Left colon (tissue), 2 donors: Measurements from ENCODE around the gene TENT4A. TPM values are rescaled to one million over a fixed set of nuclear protein-coding genes. Genes with fewer than 3 reads are reported as not detected.

Experiments
- ATAC-seq: fragments of 200-7000 bp; cut with Tn5 transposase; one replicate; pipeline ENCODE4 v1.9.1; 2020; ENCODE audit warnings: mild to moderate bottlenecking, moderate library complexity
- DNase-seq, 2 donors: peaks; one replicate each; pipeline ENCODE4 v3.0.0-alpha.2; 2020
- intact Hi-C, 2 donors: fragments of 100-400 bp; cut with DNase I in 1 of 2; cut with micrococcal nuclease in 1 of 2; formaldehyde crosslinking; loops; one replicate each; pipeline versions ENCODE4 v1.11.2 to v1.14.0; 2022; cut with DNase I, micrococcal nuclease
- total RNA-seq, 2 donors: library from RNA; stranded (reverse); fragmentation: NEBNext Ultra II Directional; extraction: Animal tissue kit (Norgen Biotek cat#: 25700); gene quantifications; one replicate each; pipeline ENCODE4 v1.2.1, GENCODE V29; 2021
- donor health status: DM: no; HTN: no; CAD: no.
- donor health status: DM: yes; HTN: yes; CAD: no.

Gene TENT4A
- total RNA-seq, 2 donors from 2014 or later: 16.5 to 18.5 TPM

DNA sequence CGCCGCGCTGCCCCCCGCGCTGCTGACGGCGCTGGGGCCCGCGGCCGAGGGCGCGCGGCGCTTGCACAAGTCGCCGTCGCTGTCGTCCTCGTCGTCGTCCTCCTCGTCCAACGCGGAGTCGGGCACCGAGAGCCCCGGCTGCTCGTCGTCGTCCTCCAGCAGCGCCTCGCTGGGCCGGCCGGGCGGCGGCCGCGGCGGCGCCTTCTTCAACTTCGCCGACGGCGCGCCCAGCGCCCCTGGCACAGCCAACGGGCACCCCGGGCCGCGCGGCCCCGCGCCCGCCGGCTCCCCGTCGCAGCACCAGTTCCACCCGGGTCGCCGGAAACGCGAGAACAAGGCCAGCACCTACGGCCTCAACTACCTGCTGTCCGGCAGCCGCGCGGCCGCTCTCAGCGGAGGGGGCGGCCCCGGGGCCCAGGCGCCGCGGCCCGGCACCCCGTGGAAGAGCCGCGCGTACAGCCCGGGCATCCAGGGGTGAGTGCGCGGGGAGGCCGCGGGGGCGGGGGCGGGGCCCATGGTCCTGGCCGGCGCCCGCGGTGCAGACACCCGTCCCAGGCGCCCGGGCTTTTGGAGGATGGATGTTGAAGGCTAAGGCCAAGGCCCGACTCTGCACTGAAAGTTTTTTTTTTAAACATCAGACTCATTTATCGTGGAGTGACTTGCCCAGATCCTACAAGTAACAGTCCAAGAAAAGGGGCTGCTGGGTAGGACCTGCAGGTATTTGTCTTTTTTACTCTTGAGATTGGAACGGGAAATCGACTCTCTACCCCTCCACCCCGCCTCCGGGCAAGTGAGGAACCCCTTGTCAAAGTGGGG is 1.2 kb downstream of the TENT4A start:
- DNase-seq (peak in 1 of 2 donors; percentile 46), ATAC-seq (no peak)
- intact Hi-C loops: no loop called here

DNA sequence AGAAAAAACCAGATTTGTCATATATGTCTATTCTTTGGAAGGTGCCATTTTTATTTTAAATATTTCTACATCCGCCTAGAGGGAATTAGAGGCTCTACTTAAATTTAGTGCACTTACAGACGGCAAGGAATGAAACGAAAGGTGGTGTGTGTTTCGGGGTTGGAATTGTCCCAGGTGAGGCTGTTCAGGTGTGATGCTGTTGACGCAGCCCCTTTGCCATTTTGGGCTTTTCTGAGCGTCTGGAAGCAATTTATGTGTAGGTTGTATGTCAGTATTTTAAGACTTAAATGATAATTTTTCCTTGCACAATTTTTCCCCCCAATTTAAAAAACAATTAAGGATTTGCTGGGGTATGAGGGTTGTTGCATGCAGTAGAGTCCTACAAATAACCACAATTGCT is 2.0 kb downstream of the TENT4A start:
- ATAC-seq (no peak), DNase-seq (no peak)
- intact Hi-C loops: no loop called here

DNA sequence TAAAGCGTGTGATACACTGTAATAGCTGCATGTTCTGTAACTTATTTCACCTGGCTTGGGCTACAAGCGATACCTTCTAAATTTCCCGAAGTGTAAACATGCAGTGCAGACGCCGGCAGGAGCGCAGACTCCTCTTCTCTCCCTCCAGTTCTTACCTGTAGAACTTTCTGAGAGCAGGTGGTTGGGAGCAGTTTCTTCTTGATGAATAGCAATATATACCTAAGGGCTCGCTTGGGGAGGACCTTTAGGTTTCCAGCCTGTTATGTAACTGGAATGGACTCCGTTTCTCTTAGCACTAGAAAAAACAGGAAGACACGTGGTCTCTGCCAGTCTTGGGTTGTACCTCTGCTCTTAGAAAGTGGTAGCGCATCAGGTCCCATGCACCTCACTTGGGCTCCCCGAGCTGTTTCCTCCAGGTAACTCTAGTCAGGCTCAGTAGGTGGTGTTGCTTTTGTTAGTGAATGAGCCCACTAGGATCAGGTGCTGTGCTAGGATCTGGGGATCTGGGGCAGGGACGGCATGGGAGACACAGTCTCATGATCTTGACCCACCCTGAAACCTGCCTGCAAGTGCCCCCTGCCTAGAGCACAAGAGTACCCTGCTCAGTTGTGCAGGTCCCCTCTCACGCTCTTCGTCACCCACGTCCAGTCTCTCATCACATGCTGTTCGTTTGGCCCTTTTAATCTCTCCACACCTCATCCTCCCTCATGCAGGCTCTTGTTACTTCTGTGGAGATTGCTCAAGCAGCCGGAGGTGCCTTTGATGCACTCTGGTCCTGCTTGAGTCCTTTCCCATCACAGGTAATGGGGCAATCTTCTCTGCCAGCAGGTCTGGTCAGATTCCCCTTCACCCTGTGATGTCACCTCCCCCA is 2.8 kb downstream of the TENT4A start:
- DNase-seq (no peak), ATAC-seq (no peak)
- intact Hi-C loops: no loop called here

DNA sequence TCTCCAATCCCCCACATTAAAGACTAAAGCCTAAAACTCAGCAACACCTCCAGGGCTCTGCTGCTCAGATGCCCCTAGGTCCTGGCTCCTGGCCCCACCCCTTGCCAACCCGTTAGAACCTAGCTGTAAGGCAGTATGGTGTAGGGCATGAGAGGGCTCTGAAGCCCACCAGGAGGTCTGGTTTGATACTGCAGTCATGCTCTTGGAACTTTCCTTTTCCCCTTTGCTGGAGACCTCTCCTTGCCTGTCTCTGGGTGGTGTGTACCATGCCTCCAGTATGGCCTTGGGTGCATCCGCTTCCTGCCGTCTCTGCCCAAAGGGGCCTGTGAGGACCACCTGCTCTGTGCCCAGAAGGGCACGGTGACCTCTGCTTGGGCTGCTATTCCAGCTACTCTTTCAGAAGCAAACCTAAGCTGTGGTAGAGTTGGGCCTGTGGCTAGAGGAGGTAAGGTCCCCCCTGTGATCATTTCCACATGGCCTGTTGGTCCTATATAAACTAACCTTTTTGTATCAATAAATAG is 3.5 kb downstream of the TENT4A start:
- ATAC-seq (no peak), DNase-seq (no peak)
- intact Hi-C loops: no loop called here

DNA sequence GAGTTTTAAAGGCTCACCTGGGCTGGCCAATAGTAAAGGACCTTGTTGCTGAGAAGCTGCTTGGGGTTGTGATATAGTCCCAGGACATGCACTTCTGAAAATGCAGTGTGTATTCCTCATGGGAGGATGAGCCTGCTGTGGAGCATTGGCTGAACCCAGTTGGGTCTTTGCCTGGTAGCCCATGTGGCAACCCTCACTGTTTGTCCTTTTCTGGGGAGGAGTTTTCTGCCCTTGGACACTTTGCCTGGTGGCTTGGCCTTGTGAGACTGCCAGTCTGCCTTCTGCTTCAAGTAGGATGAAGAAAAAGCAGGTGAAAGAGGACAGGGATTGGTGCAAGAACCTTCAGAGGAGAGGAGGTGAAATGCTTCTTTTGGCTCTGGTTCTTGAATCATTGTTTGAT is 4.0 kb downstream of the TENT4A start:
- intact Hi-C loops: no loop called here
- ATAC-seq (no peak), DNase-seq (no peak)

DNA sequence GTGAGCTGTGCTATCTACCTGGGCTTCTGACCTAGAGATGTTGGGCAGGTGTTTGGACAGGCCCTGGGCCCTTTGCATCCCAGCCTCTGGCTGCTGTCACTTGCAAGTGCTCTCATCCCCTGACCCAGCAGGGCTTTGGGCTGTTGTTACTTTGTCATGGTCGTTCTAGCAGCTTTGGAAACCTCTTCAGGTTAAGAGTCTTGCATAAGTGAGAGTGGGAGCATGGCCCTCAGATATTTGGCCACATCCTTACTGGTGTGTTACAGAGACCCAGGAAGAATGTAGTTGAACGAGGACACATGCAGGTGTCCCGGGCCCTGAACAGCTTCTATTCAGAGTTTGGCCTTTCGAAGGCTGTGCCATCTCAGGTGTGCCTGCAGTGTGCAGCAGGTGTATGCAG is 4.5 kb downstream of the TENT4A start:
- intact Hi-C loops: no loop called here
- DNase-seq: no peak
- ATAC-seq: no peak

DNA sequence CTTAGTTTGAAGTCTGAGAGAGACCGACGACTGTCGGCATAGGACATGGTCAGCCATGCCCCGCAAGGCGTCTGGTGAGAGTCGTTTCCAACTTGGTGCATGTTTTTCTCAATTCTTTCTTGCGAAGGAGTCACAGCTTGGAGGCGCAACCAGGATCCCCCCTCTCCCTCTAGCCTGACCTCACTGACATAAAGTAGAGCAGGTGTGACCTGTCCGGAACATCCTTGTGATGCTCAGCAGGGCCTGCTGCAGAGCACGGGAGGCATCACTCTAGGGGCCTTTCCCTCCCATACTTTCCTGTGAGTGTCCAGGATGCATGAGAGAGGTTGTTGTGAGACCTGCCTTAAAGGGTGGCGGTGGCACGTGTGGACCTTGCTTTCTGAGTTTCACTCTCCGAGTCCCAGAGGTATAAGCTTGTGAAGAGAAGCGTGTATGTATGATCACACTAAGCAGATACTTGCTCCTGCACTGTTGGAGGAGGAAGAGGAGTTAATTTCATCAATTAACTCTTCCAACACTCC is 5.0 kb downstream of the TENT4A start:
- ATAC-seq: no peak
- intact Hi-C loops: no loop called here
- no peak for DNase-seq

DNA sequence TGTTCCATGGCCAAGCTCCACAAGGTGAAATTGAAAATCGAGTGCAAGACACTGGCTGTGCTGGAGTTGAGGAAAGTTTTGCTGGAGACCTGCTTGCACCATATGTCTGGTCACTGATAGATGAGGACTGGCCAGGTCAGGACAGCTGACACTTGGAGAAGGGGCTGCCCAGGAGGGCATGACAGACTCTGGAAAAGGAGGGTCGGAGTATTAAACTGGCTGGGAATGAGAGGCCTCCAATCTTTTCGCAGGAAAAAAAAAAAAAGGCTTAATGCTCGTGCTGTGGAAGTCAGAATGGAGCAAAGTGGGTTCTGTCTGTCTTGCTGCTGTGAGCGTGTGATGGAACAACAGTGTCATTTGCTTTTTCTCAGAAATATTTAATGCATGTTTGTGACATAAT is 5.5 kb downstream of the TENT4A start:
- ATAC-seq: no peak
- intact Hi-C loops: no loop called here
- DNase-seq: no peak

DNA sequence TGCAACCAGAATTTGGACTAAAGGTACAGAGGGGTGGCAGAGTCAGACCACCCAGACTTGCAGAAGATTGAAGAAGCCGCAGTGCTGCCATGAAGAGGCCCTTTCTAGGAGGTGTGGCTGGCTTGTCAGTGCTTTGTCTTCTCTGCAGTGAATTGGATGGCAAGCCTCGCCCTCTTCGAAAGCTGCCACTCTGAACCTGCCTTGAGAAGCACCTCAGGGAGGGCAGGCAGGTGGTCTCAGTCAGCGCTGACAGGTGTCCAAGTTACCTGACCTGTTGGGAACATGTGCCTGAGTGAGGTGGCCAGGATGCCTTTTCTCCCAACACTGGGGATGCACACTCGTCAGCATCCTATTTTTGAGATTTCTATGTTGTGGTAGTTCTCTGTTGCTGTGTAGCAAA is 6.2 kb downstream of the TENT4A start:
- ATAC-seq (no peak), DNase-seq (no peak)
- intact Hi-C loops: no loop called here

DNA sequence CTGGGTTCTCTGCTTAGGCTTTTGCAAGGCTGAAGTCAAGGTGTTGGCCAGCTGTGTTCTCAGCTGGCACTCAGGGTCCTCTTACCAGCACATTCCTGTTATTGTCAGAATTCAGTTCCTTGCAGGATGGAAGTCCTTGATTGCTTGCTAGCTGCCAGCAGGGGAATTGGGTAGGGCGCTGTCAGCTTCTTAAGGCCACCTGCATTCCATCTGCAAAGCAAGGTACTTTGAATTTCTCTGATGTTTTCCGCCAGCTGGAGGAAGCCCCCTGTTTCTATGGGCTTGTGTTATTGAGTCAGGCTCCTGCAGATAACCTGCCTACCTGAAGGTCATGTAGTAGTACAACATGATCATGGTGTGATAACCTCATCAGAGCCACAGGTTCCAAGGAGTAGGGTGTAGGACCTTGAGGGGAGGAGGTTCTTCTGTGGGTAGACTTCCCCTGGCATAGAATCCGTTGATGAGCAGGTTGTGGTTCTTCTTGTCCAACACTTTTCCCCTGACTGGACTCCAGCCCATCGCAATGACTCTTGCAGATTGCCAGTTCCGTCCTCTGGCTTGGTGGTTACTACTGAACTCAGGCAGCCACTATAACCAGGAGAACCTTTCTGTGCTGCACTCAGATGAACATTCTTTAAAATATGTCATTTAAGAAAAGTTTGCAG is 6.8 kb downstream of the TENT4A start:
- DNase-seq (no peak), ATAC-seq (no peak)
- intact Hi-C loops: no loop called here

DNA sequence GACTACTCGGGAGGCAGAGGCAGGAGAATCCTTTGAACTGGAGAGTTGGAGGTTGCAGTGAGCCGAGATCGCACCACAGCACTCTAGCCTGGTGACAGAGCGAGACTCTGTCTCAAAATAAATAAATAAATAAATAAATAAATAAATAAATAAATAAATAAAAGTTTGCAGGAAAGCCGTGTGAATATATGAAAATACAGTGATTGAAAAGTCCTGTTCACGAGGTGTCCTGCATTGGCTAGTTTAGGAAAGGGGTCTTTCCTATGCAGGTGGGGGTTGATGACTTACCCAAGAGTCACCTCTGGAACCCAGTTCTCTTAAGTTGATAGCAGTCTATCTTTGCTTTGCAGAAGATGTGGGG is 7.3 kb downstream of the TENT4A start:
- ATAC-seq (no peak), DNase-seq (no peak)
- intact Hi-C loops: no loop called here

DNA sequence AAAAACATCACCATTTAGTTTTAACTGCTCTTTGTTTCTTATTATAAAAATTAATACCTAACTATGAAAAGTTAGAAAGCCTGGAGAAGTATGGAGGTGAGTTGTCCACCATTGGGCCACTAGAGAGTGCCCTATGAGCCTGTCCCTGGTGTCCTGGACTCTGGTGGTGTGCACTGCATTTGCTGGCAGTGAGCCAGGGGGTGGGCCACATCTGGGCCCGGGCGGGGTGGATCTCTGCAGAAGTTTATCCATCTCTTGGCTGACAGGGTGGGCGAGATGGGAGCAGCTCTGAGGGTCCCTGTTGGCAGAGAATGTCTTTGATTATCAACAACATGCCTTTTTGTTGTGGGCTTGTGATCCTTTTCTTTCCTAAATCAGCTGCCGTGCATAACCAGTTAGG is 8.2 kb downstream of the TENT4A start:
- intact Hi-C loops: no loop called here
- DNase-seq (no peak), ATAC-seq (no peak)

DNA sequence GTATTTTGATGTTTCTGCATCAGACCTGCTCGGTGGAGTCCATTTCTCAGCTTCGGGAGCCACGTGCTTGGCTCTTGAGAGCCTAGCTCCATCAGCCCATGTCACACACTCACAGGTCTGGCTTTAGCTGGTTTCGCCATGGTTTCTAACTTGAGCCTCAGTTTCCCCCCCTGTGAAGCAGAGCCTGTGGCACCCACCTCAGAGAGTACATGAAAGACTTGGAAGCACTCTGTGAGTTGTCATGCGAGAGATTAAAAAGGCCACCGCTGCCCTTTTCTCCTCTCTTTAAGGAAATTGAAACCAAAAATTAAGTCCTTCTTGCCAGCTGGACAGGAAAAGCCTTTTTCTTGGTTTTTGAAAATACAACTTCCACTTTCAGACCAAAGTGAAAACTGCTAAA is 8.8 kb downstream of the TENT4A start:
- DNase-seq: no peak
- ATAC-seq: no peak
- intact Hi-C loops: no loop called here

DNA sequence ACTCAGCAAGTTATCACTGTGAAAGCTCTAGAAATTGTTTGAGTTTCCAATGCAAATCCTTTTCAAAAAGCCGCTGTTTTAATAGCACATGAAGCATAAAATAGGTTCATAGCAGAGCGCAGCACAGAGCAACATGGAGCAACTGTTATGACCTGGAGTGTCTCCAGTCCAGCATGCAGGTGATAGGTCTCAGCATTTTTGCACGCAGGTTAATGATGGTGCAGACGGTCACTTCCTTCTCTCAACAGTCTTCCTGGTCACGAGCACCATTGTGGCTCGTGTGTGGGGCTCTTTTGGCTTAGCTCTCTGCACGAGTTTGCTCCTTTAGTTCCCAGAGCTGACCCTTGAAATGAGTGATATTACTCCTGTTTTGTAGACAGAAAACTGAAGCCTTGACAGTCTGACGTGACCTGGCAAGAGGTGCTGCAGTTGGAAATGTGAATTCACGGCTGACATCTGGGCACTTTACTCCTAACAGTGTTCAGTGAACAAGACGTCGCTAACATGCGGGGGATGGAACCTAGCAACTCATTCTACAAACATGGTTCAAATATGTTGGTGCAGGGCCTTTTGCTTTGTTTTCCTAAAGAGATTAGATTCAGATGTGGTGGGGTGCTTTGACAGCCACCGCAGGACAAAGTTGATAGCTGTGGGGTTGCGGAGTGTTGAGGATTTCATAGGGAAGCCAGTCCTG is 10.0 kb downstream of the TENT4A start:
- intact Hi-C loops: no loop called here
- DNase-seq (no peak), ATAC-seq (no peak)

DNA sequence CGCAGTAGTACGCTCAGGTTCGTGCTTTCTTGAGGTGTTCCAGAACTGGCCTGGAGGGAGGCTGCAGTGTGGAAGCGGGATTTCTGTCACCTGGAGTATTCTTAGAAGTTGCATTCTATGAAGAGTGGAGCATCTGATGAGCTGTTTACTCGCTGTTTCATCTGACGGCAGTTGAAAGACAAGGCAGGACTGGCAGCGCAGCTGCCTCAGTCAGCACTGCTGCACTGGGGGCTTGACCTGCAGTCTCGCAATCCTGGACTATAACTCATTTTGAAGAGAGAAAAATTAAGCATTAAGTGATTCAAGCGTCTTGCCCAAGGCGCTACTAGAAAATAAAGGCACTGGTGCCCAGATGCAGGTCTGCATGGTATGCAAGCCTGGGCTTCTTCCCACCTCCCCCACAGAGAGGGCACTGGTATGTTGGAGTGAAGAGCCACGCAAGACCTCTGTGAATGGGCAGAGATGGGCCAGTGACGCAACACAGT is 10.6 kb downstream of the TENT4A start:
- ATAC-seq: no peak
- intact Hi-C loops: no loop called here

DNA sequence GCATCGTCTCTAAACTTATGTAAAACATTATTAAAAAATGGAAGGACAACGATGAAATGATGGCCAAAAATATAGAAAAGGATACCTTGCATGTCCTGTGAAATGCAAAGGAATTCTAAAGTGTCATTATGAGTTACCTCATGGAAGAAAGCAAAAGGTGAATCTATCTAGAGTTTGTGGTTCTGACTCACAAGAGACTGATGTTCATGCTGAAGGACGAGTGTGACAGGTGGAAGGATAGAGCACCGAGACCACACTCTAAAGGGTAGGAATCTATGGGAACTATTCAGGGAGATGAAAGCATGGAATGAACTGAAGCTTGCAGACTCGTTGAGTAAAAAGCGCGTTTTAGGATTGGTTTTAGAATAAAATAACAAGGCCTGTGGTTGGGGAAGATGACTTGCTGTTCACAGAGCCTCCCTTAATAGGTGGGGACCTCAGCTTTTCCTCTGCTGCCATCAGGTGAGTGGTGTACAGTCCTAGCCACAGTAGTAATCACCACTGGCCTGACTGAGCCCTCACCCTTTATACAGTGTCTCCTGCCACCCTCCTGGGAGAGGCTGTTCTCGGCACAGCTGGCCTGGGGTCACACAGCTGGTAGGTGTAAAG is 11.2 kb downstream of the TENT4A start:
- intact Hi-C loops: no loop called here
- DNase-seq: no peak
- ATAC-seq: no peak

More for the DNA sequence above, 10.6 kb downstream of the TENT4A start:
- DNase-seq: no peak

DNA sequence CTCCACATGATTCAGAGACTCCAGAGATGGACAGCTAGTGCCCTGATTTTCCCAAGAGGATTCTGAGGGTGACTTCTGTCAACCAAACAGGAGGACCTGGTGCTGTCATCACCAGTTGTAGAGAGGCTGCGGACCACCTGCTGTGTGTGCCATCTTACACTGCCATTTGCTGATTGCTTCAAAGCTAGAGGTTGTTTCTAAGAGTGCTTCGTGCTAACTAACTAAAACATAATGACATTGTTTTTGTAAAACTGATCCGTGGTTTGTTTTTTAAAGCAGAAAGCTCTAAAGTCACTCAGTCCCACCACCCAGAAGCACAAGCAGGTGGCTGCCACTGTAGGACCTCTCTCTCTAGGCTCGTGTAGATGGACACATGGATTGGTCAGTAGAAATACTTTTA is 12.2 kb downstream of the TENT4A start:
- ATAC-seq (no peak), DNase-seq (no peak)
- intact Hi-C loops: no loop called here

DNA sequence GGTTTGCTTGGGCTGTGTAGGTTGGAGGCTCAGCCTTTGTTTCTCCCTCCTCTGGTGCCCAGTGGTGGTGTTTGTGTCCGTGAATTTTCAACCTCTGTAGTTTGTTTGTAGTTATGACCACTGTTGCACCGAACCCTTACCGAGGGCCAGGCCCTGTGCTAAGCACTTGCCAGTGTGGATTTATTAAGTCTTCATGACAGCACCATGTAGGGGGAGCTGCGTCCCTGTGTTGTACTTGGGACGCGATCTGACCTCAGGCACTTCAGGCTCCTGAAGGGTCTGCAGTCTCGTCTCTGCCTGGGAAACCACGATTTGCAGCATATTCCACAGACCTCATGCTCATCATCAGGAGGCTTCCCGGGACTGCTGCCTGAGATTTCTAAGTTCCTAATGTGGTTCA is 12.8 kb downstream of the TENT4A start:
- DNase-seq (no peak), ATAC-seq (no peak)
- intact Hi-C loops: no loop called here
